ENCODE measurements around the gene VPS11. TPM values are rescaled to one million over a fixed set of nuclear protein-coding genes. Genes with fewer than 3 reads are reported as not detected.

Gene VPS11
- polyA plus RNA-seq, 1 experiment, result 15.9 TPM

DNA sequence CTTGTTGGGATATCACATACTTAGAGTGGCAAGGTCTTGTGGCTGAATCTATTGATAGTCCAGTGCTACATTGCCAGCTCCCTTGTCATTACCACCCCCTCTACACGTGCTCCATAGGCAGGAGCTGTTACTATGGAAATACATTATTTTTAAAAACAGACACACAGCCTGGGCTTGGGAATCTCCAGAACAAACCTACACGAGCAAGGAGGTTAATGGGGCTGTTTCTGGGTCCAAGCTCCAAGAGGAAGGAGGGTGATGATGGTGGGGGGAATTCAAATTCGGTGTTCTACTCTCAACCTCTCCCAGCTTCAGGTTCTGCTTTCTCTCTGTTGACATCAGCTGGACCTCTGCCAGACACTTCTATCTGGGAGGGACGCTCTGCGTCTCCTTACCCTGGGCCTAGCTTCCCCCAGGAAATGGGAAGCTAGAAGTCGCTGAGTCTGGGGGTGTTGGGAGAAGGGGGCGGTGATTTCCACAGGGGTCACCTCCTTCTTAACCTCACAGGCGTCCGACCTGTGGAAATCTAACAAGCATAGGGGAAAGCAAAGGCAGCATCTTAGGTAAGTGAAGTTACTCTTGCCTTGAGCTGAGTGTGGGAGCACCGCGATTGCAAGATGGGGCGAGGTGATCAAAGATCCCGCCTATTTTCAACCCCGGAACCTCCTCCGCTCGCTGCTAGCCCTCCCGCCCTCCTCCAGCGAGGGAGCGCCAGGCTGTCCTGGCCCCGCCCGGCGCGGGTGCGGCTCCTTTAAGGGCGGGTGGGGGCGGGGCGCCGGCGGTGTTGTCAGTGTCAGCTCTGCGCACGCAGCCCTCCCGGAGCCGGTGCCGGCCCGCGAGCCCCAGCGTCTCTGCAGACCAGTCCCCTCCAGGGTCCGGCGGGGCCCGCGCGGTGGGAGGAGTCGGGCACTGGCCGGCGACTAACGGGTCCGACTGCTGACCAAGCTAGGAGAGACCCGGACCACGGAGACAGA is 39.2 kb downstream of the VPS11 start, which contains the start of gene C2CD2L:
C2CD2L (plus strand) TSS at position 781 of the 974 bp plus-strand sequence. CDS start 398 bp downstream, outside the sequence.
- H3K27me3 ChIP-seq (ENCODE audit: control insufficient read depth, insufficient read depth, low read length), result no peaks in the 10 kb centered on the region
- DNase-seq (ENCODE audit: low read depth), result peak; percentile 42
- peak within 1 kb of the TSS; percentile 82 for H3K4me3 ChIP-seq (ENCODE audit: low read depth, low read length)
- CTCF ChIA-PET, result interaction anchor here (0.5 to 1.8 kb wide), 9 partner anchors 12 to 277 kb away, joined by 3 to 10 read pairs (median 4); a partner anchor contains a TSS
- POLR2A ChIA-PET, result interaction anchor here (0.6 to 1.5 kb wide), 5 partner anchors 12 to 442 kb away, joined by 3 to 9 read pairs (median 4); partner anchors contain the start of genes DDX6 and HINFP
- TF ChIP-seq, protein P1, sequence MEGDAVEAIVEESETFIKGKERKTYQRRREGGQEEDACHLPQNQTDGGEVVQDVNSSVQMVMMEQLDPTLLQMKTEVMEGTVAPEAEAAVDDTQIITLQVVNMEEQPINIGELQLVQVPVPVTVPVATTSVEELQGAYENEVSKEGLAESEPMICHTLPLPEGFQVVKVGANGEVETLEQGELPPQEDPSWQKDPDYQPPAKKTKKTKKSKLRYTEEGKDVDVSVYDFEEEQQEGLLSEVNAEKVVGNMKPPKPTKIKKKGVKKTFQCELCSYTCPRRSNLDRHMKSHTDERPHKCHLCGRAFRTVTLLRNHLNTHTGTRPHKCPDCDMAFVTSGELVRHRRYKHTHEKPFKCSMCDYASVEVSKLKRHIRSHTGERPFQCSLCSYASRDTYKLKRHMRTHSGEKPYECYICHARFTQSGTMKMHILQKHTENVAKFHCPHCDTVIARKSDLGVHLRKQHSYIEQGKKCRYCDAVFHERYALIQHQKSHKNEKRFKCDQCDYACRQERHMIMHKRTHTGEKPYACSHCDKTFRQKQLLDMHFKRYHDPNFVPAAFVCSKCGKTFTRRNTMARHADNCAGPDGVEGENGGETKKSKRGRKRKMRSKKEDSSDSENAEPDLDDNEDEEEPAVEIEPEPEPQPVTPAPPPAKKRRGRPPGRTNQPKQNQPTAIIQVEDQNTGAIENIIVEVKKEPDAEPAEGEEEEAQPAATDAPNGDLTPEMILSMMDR (IDR thresholded peaks at IDR 0.05; ENCODE audit: insufficient read depth, low read depth, low read length), result no peak
- peaks cover 7% of the 10 kb centered on the region for H3K36me3 ChIP-seq (ENCODE audit: control insufficient read depth, insufficient read depth, low read length)

DNA sequence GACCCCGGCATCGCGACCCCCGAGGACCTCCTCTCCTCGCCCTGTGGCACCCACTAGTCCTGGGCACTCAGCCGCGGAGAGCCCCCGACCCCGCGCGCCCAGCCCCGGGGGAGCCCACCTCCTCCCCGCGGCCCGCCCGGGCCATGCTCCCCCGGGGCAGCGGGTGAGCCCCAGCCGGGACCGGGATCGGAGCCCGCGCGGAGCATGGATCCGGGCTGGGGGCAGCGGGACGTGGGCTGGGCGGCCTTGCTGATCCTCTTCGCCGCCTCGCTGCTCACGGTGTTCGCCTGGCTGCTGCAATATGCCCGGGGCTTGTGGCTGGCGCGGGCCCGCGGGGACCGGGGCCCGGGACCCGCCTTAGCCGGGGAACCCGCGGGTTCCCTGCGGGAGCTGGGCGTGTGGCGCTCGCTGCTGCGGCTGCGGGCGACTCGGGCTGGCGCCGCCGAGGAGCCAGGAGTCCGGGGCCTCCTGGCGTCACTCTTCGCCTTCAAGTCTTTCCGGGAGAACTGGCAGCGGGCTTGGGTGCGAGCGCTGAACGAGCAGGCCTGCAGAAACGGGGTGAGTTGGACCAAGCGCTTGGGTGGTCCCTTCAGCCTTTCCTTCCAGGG is 40.0 kb downstream of the VPS11 start:
- Histone ChIP-seq H3K36me3 (ENCODE audit: control insufficient read depth, insufficient read depth, low read length) (peaks cover 12% of the 10 kb centered on the region), H3K4me3 (ENCODE audit: low read depth, low read length) (peak overlapping the region; percentile 82), H3K27me3 (ENCODE audit: control insufficient read depth, insufficient read depth, low read length) (no peaks in the 10 kb centered on the region)
- no peak for DNase-seq (ENCODE audit: low read depth)
- ChIA-PET POLR2A (interaction anchor here (0.5 to 1.4 kb wide), 4 partner anchors 13 to 316 kb away, joined by 3 to 4 read pairs (median 3); partner anchors contain the start of genes DDX6 and HINFP), CTCF (interaction anchor here (1.0 to 1.8 kb wide), 2 partner anchors 12 to 177 kb away, joined by 4 to 10 read pairs; a partner anchor contains a TSS)
- TF ChIP-seq, protein P1 (IDR thresholded peaks at IDR 0.05; ENCODE audit: insufficient read depth, low read depth, low read length), result no peak

DNA sequence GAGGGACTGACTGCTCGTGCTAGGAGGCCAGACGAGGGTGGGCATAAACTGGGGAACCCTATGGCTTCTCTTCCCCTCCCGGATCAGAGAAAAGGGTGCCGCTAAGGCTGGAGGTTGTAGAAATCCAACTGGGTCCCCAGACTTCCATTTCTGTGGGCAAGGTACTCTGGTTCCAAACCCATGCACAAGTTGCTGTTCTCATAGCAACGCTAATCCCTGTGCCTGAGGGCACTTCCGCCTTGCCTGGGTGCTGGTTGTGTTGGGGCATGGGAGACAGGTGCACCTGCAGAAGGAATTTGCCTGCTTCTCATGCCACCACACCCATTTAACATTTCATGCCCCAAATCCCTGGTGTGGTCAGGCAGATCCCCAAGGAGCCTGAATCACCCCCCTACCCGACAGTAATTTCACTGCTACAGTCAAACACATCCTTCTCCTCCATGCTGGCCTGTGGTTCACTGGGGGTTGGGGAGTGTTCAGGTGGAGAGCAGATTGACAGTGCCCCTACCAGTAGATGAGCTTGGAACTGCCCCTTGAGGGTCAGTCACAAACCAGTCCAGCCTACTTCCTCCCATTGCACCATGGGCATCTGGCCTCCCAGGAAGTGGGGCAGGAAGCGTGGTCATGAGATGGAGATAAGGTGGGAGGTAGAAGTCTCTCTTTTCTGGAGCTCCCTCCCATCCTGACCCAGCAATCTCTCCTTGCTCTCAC is 40.7 kb downstream of the VPS11 start:
- Histone ChIP-seq H3K36me3 (ENCODE audit: control insufficient read depth, insufficient read depth, low read length) (peaks cover 14% of the 10 kb centered on the region), H3K27me3 (ENCODE audit: control insufficient read depth, insufficient read depth, low read length) (no peaks in the 10 kb centered on the region), H3K4me3 (ENCODE audit: low read depth, low read length) (peak overlapping the region; percentile 82)
- ChIA-PET POLR2A (interaction anchor here (0.5 kb wide), 1 partner anchor 14 kb away, joined by 3 read pairs; no protein-coding TSS in a partner anchor), CTCF (interaction anchor here (0.9 to 1.4 kb wide), 3 partner anchors 10 to 216 kb away, joined by 3 to 5 read pairs (median 3); no protein-coding TSS in a partner anchor)
- DNase-seq (ENCODE audit: low read depth), result no peak
- TF ChIP-seq, protein P1 (IDR thresholded peaks at IDR 0.05; ENCODE audit: insufficient read depth, low read depth, low read length), result no peak

DNA sequence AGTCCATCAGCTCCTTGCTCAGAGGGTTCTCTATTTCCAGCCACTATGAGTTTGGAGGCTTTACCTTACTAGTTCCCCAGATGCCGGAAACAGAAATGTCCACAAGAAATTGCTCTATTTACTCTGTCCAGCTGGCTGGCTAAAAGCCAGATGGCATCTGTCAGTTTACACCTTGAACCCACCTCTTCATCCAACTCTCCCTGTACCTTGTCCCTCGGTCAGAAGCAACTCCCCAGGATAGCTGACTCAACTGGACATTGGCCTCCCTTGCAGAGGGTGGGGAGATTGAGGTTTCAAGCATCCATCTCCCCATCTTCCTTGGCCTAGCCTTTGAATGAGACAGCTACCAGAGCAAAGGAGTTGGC is 41.2 kb downstream of the VPS11 start:
- Histone ChIP-seq H3K27me3 (ENCODE audit: control insufficient read depth, insufficient read depth, low read length) (no peaks in the 10 kb centered on the region), H3K36me3 (ENCODE audit: control insufficient read depth, insufficient read depth, low read length) (peaks cover 18% of the 10 kb centered on the region), H3K4me3 (ENCODE audit: low read depth, low read length) (no peak overlapping the region)
- CTCF ChIA-PET, result interaction anchor here (0.9 to 3.2 kb wide), 5 partner anchors 10 to 215 kb away, joined by 3 to 11 read pairs (median 3); a partner anchor contains a TSS
- DNase-seq (ENCODE audit: low read depth), result no peak
- TF ChIP-seq, protein P1 (IDR thresholded peaks at IDR 0.05; ENCODE audit: insufficient read depth, low read depth, low read length), result no peak
- POLR2A ChIA-PET, result no interaction called here

Data from BJ (cell line).